ENCODE data around the gene TMBIM4. TPM values are rescaled to one million over a fixed set of nuclear protein-coding genes. Genes with fewer than 3 reads are reported as not detected.
A peak's percentile ranks its signal among the peaks of the same experiment; 100 is the strongest.
"Not testable (repeated sequence)": the region's sequence is repeated elsewhere in the genome, so short reads cannot be mapped to it uniquely, and the experiment has no call there.

The TMBIM4 gene
- polyA plus RNA-seq, 3 donors = 122 to 128 (median 126) TPM

DNA sequence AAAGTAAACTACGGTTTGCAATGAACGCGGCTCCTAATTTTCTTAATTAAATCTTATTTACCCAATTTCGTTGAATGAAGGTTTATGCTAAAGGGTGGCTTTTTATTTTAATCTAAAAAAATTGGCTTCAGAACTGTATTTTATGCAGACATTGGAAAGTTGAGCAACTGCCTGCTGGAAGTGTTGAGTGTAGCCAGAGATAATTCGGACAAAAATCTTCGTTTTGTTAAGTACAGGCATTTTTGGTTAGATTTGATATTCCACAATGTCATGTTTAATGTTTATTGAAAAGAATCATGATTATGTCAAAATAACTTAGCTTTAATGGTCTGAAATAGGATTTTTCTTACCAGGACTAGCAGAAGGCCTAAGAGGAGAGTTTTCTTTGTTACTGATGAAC lies 20.1 kb upstream of the TMBIM4 start:
- no peak for DNase-seq

DNA sequence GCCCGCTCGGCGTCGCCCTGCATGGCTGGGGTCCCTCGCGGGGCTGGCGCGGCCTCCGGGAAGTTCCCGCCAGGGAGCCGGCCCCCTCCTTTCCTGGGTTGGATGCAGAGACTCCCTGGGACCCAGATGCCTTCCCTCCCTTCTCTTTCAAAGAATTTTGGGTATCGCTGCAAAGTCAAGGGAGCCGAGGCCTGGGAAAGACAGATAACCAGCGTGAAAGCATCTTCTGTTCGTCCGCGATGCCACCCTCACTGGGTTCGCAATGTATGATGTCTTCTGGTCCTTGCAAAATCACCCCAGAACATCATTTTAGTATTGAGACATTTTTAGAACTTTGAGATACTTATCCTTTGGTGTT lies 19.7 kb upstream of the TMBIM4 start:
- DNase-seq = no peak

DNA sequence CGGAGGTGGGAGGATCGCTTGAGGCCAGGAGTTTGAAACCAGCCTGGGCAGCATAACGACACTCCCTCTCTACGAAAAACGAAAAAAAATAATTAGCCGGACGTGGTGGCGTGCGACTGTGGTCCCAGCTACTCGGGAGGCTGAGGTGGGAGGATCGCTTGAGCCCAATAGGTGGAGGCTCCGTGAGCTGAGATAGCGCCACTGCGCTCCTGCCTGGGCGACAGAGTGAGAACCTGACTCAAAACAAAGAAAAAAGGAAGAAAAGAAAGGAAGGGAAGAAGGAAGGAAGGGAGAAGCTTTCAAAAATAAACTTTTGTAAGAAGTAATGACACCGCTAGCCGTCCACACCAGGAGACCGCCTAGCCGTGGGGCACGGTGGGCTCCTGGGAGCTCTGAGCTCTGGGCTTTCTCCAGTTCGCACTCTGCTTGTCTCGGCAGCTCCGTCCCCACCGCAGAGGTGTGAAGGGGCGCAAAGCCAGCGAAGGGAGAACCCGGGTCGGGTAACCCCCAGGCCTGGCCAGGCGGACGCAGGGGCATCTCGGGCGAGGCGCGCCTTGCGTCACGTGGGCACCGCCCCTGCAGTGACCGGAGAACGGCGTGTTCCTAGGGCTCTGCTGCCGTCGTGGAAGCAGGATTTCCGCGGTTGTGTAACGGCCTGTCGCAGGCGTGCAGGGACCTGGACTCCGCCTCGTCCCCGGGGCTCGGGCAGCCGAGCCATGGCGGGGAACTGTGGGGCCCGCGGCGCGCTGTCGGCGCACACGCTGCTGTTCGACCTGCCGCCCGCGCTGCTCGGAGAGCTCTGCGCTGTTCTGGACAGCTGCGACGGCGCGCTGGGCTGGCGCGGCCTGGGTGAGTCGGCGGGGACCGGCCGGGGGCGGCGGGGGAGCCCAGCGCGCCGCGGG lies 19.0 kb upstream of the TMBIM4 start, which contains the start of gene IRAK3:
TSS of gene IRAK3 (plus strand) at position 631 of the 902 bp plus-strand sequence. CDS start at position 717, 86 bp downstream.
- peak; percentile 34 for DNase-seq

DNA sequence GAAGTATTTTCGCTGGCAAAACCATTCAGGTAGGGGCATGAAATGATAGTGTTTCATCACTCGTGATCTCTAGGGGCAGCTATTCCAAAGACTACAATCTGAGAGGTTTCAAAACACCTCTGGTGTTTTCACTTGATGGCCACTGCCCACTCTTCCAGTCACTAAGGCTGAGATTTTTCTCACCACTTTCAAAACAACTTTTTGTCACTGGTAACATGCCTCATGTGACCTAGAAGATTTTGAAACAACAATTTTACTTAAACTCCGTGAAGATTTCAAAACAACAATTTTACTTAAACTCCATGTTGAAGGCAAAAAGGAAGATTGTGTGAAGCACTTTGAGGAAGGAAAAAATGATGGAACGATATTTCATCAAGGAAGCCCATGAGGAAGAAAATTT lies 18.0 kb upstream of the TMBIM4 start:
- no peak for DNase-seq

- DNase-seq = no peak
Measured at GRCh38 chr12:66187036-66187435, 17.2 kb upstream of the TMBIM4 start.

GRCh38 chr12:66184822-66185221 lies 15.0 kb upstream of the TMBIM4 start:
- DNase-seq = not testable (repeated sequence)

- no peak for DNase-seq
Measured at GRCh38 chr12:66182956-66183355, 13.2 kb upstream of the TMBIM4 start.

DNA sequence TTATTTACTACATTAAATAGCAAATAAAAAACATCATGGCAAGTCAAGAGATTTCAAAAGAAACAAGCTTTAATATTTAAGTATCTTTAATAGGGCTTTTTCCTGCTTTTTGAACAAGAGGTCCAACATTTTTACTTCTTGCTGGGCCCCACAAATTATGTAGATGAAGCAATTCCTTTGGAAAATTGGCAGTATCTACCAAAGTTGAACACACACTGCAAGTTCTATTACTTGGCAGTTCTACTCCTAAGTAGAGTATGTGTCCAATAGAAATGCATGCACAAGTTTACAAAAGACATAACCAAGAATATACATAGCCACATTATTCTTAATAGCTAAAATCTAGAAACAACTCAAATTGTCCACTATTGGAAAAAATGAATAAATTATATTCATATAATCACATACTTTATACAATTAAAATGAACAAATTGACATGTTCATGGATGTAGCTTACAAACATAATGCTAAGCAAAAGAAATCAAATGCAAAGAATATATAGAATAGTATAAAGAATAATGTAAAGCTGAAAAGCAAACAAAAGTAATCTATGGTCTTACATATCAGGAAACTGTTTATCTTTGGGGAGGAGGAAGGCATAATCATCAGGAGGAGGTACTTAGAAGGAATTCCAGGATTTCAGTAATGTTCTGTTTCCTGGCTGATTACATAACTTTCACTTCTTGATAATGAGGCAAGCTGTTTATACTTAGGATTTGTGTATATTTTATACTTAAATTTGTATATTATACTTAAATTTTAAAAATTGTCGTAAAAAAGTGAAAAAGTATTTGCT lies 6.5 kb upstream of the TMBIM4 start:
- no peak for DNase-seq

GRCh38 chr12:66174391-66175325 lies 4.9 kb upstream of the TMBIM4 start:
- not testable (repeated sequence) for DNase-seq

DNA sequence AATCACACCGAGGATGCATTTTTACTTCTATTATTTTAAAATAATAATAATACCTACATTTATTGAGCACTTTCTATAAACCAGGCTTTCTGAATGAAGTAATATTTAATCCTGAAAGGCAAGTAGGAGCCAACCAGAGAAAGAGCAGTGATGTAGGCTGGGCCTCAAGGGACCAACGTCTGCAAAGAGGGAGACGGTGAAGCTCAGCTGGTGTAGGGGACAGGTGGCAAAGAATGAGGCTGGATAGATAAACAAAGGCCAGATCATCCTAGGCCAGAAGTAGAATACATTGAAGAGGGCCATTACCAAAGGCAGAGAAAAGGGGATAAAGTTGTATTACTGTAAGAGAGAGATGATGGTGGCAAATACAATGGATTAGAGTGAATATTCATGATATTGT lies 810 bp upstream of the TMBIM4 start:
- no peak for DNase-seq

DNA sequence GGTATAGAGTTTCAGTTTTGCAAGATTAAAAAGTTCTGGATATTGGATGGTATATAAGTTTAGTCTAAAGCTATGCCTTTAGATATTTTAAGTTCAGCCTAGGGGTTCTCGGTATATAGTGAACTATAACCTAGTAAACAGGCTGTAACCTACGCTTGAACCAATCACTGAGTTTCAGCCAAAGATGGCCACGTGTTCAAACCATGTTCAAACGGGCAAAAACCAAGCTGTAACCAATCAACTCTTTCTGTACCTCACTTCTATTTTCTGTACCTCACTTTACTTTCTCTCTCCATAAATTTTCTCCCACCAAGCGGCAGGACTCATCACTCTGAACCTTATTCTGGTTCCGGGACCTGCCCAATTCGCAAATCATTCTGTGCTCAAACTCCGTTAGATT lies 1.4 kb downstream of the TMBIM4 start:
- DNase-seq = no peak

- DNase-seq = no peak
Measured at GRCh38 chr12:66166561-66166960, 3.2 kb downstream of the TMBIM4 start.

DNA sequence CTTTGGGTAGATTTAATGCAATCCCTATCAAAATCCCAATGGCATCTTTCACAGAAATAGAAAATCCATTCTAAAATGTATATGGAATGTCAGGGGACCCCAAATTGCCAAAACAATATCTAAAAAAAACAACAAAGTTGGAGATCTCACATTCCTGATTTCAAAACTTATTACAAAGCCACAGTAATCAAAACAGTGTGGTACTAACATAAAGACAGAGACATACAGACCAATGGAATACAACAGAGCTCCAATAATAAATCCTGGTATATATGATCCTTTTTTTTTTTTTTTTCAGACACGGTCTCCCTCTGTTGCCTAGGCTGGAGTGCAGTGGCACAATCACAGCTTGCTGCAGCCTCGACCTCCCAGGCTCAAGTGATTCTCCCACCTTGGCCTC lies 4.7 kb downstream of the TMBIM4 start:
- DNase-seq = no peak

- DNase-seq = no peak
Measured at GRCh38 chr12:66164349-66164821, 5.4 kb downstream of the TMBIM4 start.

GRCh38 chr12:66163289-66163688 lies 6.5 kb downstream of the TMBIM4 start:
- DNase-seq = no peak

- DNase-seq = no peak
Measured at GRCh38 chr12:66162701-66163100, 7.1 kb downstream of the TMBIM4 start.

DNA sequence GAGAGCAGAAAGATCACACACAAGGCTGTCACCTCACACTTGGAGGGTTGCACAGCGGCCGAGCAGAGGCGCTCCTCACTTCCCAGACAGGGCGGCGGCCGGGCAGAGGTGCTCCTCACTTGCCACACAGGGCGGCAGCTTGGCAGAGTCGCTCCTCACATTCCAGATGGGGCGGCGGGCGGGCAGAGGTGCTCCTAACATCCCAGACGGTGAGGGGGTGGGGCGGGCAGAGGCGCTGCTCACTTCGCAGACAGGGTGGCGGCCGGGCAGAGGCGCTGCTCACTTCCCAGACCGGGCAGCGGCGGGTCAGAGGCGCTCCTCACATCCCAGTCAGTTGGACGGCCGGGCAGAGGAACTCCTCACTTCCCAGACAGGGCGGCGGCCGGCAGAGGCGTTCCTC lies 9.1 kb downstream of the TMBIM4 start:
- no peak for DNase-seq

GRCh38 chr12:66159123-66159522 lies 10.7 kb downstream of the TMBIM4 start:
- no peak for DNase-seq

DNA sequence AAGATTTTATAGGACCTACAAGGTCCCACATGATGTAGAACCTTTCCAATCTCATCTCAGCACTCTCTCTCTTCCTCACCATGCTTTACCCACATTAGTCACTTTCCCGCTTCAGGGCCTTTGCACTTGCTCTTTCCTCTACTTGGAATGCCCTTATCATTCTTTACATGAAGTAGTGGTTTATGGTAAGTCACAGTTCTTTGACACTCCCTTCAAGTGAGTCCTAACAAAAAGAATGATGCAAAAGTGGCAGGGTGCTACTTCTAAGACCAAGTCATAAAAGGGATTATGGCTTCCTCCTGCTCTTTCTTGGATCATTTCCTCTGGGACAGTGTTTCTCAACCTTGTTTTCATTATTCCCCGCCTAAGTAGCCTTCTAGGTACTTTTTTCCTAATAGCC lies 13.1 kb downstream of the TMBIM4 start:
- DNase-seq = no peak

DNA sequence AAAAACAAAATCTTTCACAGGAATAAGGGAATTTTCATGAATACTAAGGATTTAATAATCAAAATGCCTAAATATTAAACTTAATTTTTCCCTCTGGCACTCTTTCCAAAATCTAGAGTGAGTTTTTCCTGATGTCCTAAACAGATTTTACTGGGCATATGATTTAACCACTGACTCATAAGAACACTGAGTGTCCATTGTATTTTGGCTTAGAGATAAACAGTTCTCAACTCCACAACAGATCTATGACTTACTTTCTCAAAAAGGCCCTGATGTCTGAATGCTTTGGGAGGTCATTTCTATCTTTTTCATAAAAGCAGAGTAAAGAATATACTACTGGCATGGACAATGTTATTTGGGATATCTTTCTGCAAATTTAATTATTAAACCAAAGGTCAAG lies 15.0 kb downstream of the TMBIM4 start:
- no peak for DNase-seq

GRCh38 chr12:66152732-66153131 lies 17.1 kb downstream of the TMBIM4 start:
- no peak for DNase-seq

Data from renal pelvis (tissue), 4 donors.